Muscle layer of duodenum (tissue), 2 donors: ENCODE data around the gene ST13.
"Not testable (repeated sequence)": the region's sequence is repeated elsewhere in the genome, so short reads cannot be mapped to it uniquely, and the experiment has no call there.

ENCODE experiments used
- H3K27ac ChIP-seq: one replicate; pipeline ENCODE4 v1.7.0; 2013; ENCODE audit warnings: mild to moderate bottlenecking, low read length
- H3K27me3 ChIP-seq: one replicate; pipeline ENCODE4 v1.7.0; 2013; ENCODE audit warnings: low read depth, mild to moderate bottlenecking, control low read depth, low read length
- H3K36me3 ChIP-seq, 2 donors: one replicate each; pipeline ENCODE4 v1.7.0; 2013; ENCODE audit warnings: low read length in 2 of 2, control low read depth in 1 of 2, mild to moderate bottlenecking in 1 of 2; ENCODE audit not compliant: insufficient read depth in 2 of 2, control insufficient read depth in 1 of 2
- H3K4me1 ChIP-seq, 2 donors: one replicate each; pipeline ENCODE4 v1.7.0; 2013; ENCODE audit warnings: low read length in 2 of 2, mild to moderate bottlenecking in 2 of 2, control low read depth in 1 of 2, moderate library complexity in 1 of 2; ENCODE audit not compliant: insufficient read depth in 2 of 2, control insufficient read depth in 1 of 2
- H3K4me3 ChIP-seq, 2 donors: one replicate each; pipeline ENCODE4 v1.7.0; 2013; ENCODE audit warnings: low read length in 2 of 2, low read depth in 1 of 2, mild to moderate bottlenecking in 1 of 2
- H3K9me3 ChIP-seq, 2 donors: one replicate each; pipeline ENCODE4 v1.7.0; 2013; ENCODE audit warnings: low read length in 2 of 2, control low read depth in 1 of 2, mild to moderate bottlenecking in 1 of 2; ENCODE audit not compliant: control insufficient read depth in 1 of 2
- donor health status: healthy.

ST13 gene

DNA sequence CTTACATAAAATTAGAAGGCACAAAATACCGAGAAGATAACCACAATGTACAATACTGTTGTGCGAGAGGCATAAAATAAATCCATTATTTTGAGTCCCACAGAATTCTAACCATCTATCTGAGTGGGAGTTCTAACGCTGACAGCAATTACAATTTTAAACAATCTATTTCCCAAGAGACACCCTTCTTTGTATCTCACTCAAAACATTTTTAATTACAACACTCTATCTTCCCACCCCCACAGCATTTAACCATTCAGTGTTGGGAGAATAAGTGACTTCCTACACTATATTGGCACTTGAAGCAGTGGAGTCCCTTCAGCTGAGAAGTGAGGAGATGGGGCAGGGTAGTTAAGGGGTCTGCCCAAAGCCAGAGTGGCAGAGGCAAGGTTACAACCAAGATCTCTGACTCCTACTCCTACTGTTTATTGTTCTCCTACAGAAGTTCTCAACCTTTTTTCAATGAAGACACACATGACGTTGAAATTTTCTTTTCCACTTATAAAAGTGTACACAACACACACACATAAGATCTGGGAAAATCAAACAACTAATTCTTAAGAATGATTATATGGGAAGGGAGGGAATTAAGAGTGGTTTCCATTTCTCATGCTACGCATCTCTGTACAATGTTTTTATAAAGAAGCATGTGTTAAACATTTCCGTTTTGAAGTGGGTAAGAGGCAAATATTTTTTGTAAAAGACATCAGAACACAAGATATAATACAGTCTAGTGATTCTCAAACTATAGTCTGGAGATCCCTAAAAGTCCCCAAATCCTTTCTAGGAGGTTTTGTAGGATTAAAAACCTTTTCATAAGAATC lies 48.2 kb downstream of the ST13 start:
- Histone ChIP-seq H3K9me3 (no peaks in the 10 kb centered on the region), H3K4me3 (no peak overlapping the region), H3K36me3 (peaks cover 0 to 4% of the 10 kb centered on the region in 2 donors), H3K27me3 (no peaks in the 10 kb centered on the region), H3K27ac (no peak overlapping the region), H3K4me1 (no peaks in the 10 kb centered on the region)

- Histone ChIP-seq H3K36me3 (peaks cover 0 to 4% of the 10 kb centered on the region in 2 donors), H3K9me3 (no peaks in the 10 kb centered on the region), H3K27me3 (no peaks in the 10 kb centered on the region), H3K4me1 (no peaks in the 10 kb centered on the region), H3K4me3 (no peak overlapping the region), H3K27ac (no peak overlapping the region)
Measured at GRCh38 chr22:40806711-40807110, 49.7 kb downstream of the ST13 start.

GRCh38 chr22:40805699-40806203 lies 50.7 kb downstream of the ST13 start:
- Histone ChIP-seq H3K27ac (no peak overlapping the region), H3K36me3 (peaks cover 0 to 4% of the 10 kb centered on the region in 2 donors), H3K9me3 (no peaks in the 10 kb centered on the region), H3K27me3 (no peaks in the 10 kb centered on the region), H3K4me1 (no peaks in the 10 kb centered on the region), H3K4me3 (no peak overlapping the region)

DNA sequence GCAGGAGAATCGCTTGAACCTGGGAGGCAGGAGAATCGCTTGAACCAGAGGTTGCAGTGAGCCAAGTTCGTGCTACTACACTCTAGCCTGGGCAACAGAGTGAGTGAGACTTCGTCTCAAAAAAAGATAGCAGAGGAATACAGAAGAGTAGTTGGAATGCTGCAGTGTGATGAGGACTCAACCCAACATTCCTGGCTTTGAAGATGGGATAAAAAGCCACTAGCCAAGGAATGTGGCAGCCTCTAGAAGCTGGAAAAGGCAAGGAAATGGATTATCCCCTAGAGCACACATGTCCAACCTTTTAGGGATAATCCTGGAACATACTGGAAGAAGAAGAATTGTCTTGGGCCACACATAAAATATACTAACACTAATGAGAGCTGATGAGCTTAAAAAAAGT lies 51.2 kb downstream of the ST13 start:
- Histone ChIP-seq H3K27me3 (no peaks in the 10 kb centered on the region), H3K27ac (no peak overlapping the region), H3K4me1 (no peaks in the 10 kb centered on the region), H3K36me3 (peaks cover 0 to 4% of the 10 kb centered on the region in 2 donors), H3K4me3 (no peak overlapping the region), H3K9me3 (no peaks in the 10 kb centered on the region)

DNA sequence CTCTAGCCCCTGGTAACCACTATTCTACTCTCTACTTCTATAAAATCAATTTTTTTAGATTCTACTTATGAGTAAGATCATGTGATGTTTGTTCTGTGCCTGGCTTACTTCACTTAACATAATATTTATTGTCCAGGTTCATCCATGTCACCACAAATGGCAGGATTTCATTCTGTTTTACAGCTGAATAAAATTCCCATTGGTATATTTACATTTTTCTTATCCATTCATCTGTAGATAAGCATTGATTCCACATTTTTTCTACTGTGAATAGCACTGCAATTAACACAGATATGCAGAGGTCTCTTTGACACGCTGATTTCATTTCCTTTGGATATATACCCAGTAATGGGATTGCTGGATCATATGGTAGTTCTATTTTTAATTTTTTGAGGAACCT lies 53.1 kb downstream of the ST13 start:
- H3K4me1 ChIP-seq: no peaks in the 10 kb centered on the region
- no peak overlapping the region for H3K4me3 ChIP-seq
- H3K36me3 ChIP-seq: peaks cover 0 to 4% of the 10 kb centered on the region in 2 donors
- H3K27ac ChIP-seq: no peak overlapping the region
- H3K27me3 ChIP-seq: no peaks in the 10 kb centered on the region
- H3K9me3 ChIP-seq: no peaks in the 10 kb centered on the region

DNA sequence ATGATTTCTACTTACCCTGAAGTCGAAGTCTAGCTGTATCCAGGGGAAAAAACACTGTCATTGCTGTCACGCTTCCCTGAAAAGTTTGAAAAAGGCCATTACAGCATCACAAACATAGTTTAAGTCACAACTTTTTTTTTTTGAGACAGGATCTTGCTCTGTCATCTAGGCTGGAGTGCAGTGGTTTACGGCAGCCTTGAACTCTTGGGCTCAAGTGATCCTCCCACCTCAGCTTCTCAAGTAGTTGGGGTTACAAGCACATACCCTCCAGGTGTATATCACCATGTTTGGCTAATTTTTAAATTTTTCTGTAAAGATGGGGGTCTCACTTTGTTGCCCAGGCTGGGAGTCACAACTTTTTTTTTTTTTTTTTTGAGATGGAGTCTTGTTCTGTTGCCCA lies 57.4 kb downstream of the ST13 start:
- Histone ChIP-seq H3K36me3 (peaks cover 0 to 13% of the 10 kb centered on the region in 2 donors), H3K27me3 (no peaks in the 10 kb centered on the region), H3K27ac (no peak overlapping the region), H3K9me3 (no peaks in the 10 kb centered on the region), H3K4me3 (no peak overlapping the region), H3K4me1 (no peaks in the 10 kb centered on the region)

DNA sequence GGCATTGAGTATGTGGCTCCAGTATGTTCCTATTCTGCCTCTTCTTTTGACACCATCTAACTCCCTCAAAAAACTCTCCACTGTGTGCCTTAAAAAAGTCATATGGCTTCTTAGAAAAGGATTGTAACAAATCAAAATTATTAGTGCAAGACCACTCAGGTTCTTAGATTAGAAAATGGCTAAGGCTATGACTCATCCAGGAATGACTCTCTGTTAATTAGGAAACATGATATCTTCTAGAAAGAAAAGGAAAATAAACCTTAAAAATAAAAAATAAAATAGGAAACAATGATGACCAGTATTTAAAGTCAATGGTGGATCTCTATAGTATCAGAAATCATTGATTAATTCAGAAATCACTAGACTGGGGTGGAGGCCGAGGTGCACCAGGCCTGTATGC lies 59.0 kb downstream of the ST13 start:
- H3K9me3 ChIP-seq: no peaks in the 10 kb centered on the region
- peaks cover 0 to 10% of the 10 kb centered on the region in 2 donors for H3K36me3 ChIP-seq
- H3K4me3 ChIP-seq: no peak overlapping the region
- H3K27me3 ChIP-seq: no peaks in the 10 kb centered on the region
- no peaks in the 10 kb centered on the region for H3K4me1 ChIP-seq
- no peak overlapping the region for H3K27ac ChIP-seq

DNA sequence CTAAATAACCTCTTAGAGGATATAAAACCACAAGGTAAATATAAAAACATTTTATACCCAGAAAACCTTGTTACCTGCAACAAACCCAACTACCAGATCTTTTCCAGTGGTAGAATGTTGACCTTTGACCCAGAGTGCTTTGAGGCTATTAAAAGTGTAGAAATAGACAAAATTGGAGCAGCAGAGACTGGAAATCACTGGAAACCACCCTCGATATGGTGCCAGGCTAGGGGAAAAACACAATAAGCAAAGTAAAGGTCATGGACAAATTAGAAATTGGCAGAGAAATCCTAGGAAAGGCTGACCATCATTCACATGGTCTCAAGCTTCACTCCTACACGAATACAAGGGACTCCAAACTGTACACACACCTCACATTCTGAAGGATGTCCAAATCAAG lies 64.0 kb downstream of the ST13 start:
- Histone ChIP-seq H3K4me3 (no peak overlapping the region), H3K27me3 (no peaks in the 10 kb centered on the region), H3K27ac (no peak overlapping the region)

GRCh38 chr22:40791241-40791640 lies 65.2 kb downstream of the ST13 start:
- Histone ChIP-seq H3K27me3 (no peaks in the 10 kb centered on the region), H3K4me3 (no peak overlapping the region), H3K9me3 (no peaks in the 10 kb centered on the region), H3K4me1 (no peaks in the 10 kb centered on the region), H3K36me3 (peaks cover 5 to 18% of the 10 kb centered on the region in 2 donors), H3K27ac (no peak overlapping the region)

More for the DNA sequence above, 64.0 kb downstream of the ST13 start:
- peaks cover 0 to 11% of the 10 kb centered on the region in 2 donors for H3K36me3 ChIP-seq
- no peaks in the 10 kb centered on the region for H3K9me3 ChIP-seq
- no peaks in the 10 kb centered on the region for H3K4me1 ChIP-seq

DNA sequence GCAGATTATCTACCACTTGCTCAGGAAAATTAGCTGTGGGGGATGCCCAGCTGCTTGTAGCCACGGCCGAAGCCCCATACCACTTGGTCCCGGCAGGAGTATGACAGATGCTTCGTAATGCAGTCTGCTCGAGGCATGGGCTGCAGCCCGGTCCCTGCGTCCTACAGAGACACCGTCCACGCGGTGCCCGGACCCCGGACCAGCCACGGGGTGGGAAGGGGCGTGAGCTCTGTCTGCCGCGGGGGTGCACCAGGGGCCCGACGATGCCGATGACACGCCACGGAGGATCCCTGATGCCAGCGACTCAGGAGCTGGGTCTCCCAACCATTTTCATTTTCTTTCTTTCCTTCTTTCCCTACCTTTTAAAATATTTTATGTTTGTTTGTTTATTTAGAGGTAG lies 67.3 kb downstream of the ST13 start:
- Histone ChIP-seq H3K36me3 (peaks cover 5 to 18% of the 10 kb centered on the region in 2 donors), H3K4me1 (no peaks in the 10 kb centered on the region), H3K4me3 (no peak overlapping the region), H3K27me3 (no peaks in the 10 kb centered on the region), H3K27ac (no peak overlapping the region), H3K9me3 (no peaks in the 10 kb centered on the region)

GRCh38 chr22:40782521-40782920 lies 73.9 kb downstream of the ST13 start:
- no peaks in the 10 kb centered on the region for H3K9me3 ChIP-seq
- H3K27me3 ChIP-seq: no peaks in the 10 kb centered on the region
- no peaks in the 10 kb centered on the region for H3K4me1 ChIP-seq
- H3K36me3 ChIP-seq: peaks cover 14 to 20% of the 10 kb centered on the region in 2 donors
- no peak overlapping the region for H3K4me3 ChIP-seq
- no peak overlapping the region for H3K27ac ChIP-seq

DNA sequence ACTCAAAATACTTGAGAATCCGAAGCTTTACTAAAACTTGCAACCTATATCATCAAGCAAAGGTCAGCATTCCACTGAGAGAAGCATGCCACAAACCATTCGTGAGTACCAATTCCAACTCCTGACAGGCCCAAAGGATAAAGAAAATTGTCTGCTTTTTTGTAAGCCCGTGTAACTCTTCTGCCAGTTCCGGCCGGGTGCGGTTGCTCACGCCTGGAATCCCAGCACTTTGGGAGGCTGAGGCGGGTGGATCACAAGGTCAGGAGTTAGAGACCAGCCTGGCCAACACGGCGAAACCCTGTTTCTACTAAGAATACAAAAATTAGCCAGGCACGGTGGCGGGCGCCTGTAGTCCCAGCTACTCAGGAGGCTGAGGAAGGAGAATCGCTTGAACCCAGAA lies 74.7 kb downstream of the ST13 start:
- H3K36me3 ChIP-seq: peaks cover 15 to 19% of the 10 kb centered on the region in 2 donors
- H3K27me3 ChIP-seq, H3K4me3 ChIP-seq, H3K27ac ChIP-seq, H3K4me1 ChIP-seq, H3K9me3 ChIP-seq: not testable (repeated sequence)
